HepG2 (cell line): ENCODE measurements around the gene NCBP1. TPM values are rescaled to one million over a fixed set of nuclear protein-coding genes. Genes with fewer than 3 reads are reported as not detected.

Source experiments
- ATAC-seq: fragments of 200-7000 bp; cut with Tn5 transposase; 3 replicates; pipeline ENCODE4 v1.9.1; 2020; ENCODE audit warnings: mild to moderate bottlenecking, moderate library complexity
- BruUV-seq: library from RNA; stranded (reverse); fragments of 400-500 nt; replicated peaks from 2 replicates; lab custom pipeline; 2021; lab: Mats Ljungman, UMichigan
- CTCF ChIA-PET: fragments of 300-600 bp; formaldehyde crosslinking; extraction: SDS; loops from one replicate; lab custom pipeline; 2021; ENCODE audit warnings: low total read pairs, inconsistent platforms, low intra/inter-chr PET ratio; lab: Yijun Ruan, JAX
- POLR2A ChIA-PET: fragments of 350-600 bp; sonication (Branson Sonifier 250); formaldehyde crosslinking; loops from one replicate; lab custom pipeline; 2020; ENCODE audit warnings: antibody characterized with exemption, inconsistent platforms; lab: Yijun Ruan, JAX
- DNase-seq: peaks from one replicate; pipeline ENCODE4 v3.0.0-alpha.2; 2015; ENCODE audit warnings: low spot score
- FAIRE-seq: peaks from 3 replicates; lab custom pipeline; 2011; peaks lifted over from hg19 to GRCh38; lab: Jason Lieb, UNC
- H2AFZ ChIP-seq: one replicate; pipeline ENCODE4 v1.6.1; 2011; ENCODE audit warnings: low read length, inconsistent platforms
- H3K27ac ChIP-seq: fragments of 300-600 bp; 3 replicates; pipeline ENCODE4 v1.8.0; 2011; ENCODE audit warnings: mixed run types, mild to moderate bottlenecking, mixed read lengths, low read length, inconsistent platforms; ENCODE audit not compliant: insufficient read depth; ENCODE audit errors: extremely low read length
- H3K27me3 ChIP-seq, 2 experiments: fragments of 200-600 bp in 1 of 2; 2 replicates in 1 of 2; 3 replicates in 1 of 2; pipeline versions ENCODE4 v1.6.0 to v1.8.0; 2011; ENCODE audit warnings: low read length in 2 of 2, mild to moderate bottlenecking in 2 of 2, moderate library complexity in 2 of 2, inconsistent platforms in 1 of 2; ENCODE audit not compliant: insufficient read depth in 2 of 2, control insufficient read depth in 1 of 2
- H3K36me3 ChIP-seq, 2 experiments: fragments of 200-600 bp in 1 of 2; replicated peaks in 1 of 2; 2 replicates in 1 of 2; 3 replicates in 1 of 2; pipeline versions ENCODE4 v1.5.1 to v1.8.0; 2011; ENCODE audit warnings: low read length in 2 of 2, inconsistent platforms in 1 of 2; ENCODE audit not compliant: insufficient read depth in 2 of 2, control insufficient read depth in 1 of 2
- H3K4me1 ChIP-seq: 2 replicates; pipeline ENCODE4 v1.5.1; 2012; ENCODE audit warnings: low read length, inconsistent platforms; ENCODE audit not compliant: insufficient read depth
- H3K4me2 ChIP-seq: 2 replicates; pipeline ENCODE4 v1.6.0; 2011; ENCODE audit warnings: low read depth, low read length, inconsistent platforms
- H3K4me3 ChIP-seq, 3 experiments: fragments of 200-600 bp in 1 of 3; sonication (generic), shearing (Covaris generic) in 1 of 3; replicated peaks in 1 of 3; 2 replicates each; pipeline ENCODE4 v1.5.1; 2011 to 2016; ENCODE audit warnings: low read length in 3 of 3, inconsistent platforms in 2 of 3, low read depth in 2 of 3, mild to moderate bottlenecking in 2 of 3, control low read depth in 1 of 3, mixed read lengths in 1 of 3; ENCODE audit not compliant: insufficient read depth in 1 of 3
- H3K79me2 ChIP-seq: one replicate; pipeline ENCODE4 v1.6.1; 2011; ENCODE audit warnings: low read length, inconsistent platforms; ENCODE audit not compliant: insufficient read depth
- H3K9ac ChIP-seq: 2 replicates; pipeline ENCODE4 v1.6.0; 2011; ENCODE audit warnings: mild to moderate bottlenecking, low read depth, low read length, inconsistent platforms; ENCODE audit not compliant: insufficient read depth
- H3K9me3 ChIP-seq: 2 replicates; pipeline ENCODE4 v1.5.1; 2012; ENCODE audit warnings: mild to moderate bottlenecking, low read length
- H4K20me1 ChIP-seq: 2 replicates; pipeline ENCODE4 v1.6.0; 2011; ENCODE audit warnings: inconsistent platforms, mild to moderate bottlenecking, low read length, moderate library complexity; ENCODE audit not compliant: insufficient read depth
- GLI4 ChIP-seq: sonication (generic); formaldehyde crosslinking; IDR thresholded peaks from 2 replicates; pipeline ENCODE4 v1.5.1; 2020; ENCODE audit warnings: missing genetic modification reagents, mild to moderate bottlenecking, moderate library complexity, borderline replicate concordance
- KMT2B ChIP-seq: IDR thresholded peaks from 2 replicates; pipeline ENCODE4 v1.6.1; 2016; ENCODE audit warnings: missing genetic modification reagents, missing compliant biosample characterization
- TEAD3 ChIP-seq: optimal IDR thresholded peaks from 2 replicates; pipeline ENCODE3; 2016; ENCODE audit warnings: borderline replicate concordance
- WGBS: methylation state at CpG from one replicate; pipeline ENCODE4 v1.1.6; 2017; ENCODE audit warnings: low lambda C conversion rate; 5-methylcytosine and 5-hydroxymethylcytosine counted together
- in situ Hi-C: cut with HindIII; loops from 2 replicates; pipeline ENCODE4 v1.10.0; 2017; ENCODE audit warnings: low pct_unique_long_range_greater_than_20kb; ENCODE audit not compliant: extremely low pct_ligation_motif_present
- intact Hi-C: fragments of 100-400 bp; cut with micrococcal nuclease; formaldehyde crosslinking; loops from one replicate; pipeline ENCODE4 v1.10.0; 2022; ENCODE audit not compliant: unreplicated experiment
- polyA plus RNA-seq, 8 experiments: library from polyadenylated mRNA; depleted of rRNA in 3 of 8; stranded (reverse) in 7 of 8; unstranded in 1 of 8; fragments of >200 nt; fragmentation: Illumina TruSeq in 4 of 8; extraction: Trizol in 4 of 8; gene quantifications; 2 replicates each; pipeline versions ENCODE4 v1.2.1 to v1.2.3, GENCODE V29; 2011 to 2016; ENCODE audit warnings: low read depth in 4 of 8, missing spikeins in 1 of 8, mixed read lengths in 1 of 8; ENCODE audit not compliant: insufficient read depth in 1 of 8
- total RNA-seq, 5 experiments: library from RNA; depleted of rRNA; stranded (reverse); fragments of >200 nt; fragmentation: Illumina TruSeq; extraction: Trizol; gene quantifications; 2 replicates each; pipeline ENCODE4 v1.2.3, GENCODE V29; 2016; ENCODE audit warnings: low read depth in 1 of 5
- TF ChIP-seq, protein P1 (sequence below): conservative IDR thresholded peaks from 2 replicates; pipeline ENCODE4 v1.6.1; 2018; ENCODE audit warnings: missing genetic modification reagents
- TF ChIP-seq, protein P2 (sequence below): sonication (generic); formaldehyde crosslinking; IDR thresholded peaks from 2 replicates; pipeline ENCODE4 v1.4.0; 2020; ENCODE audit warnings: missing genetic modification reagents

The NCBP1 gene
- total and polyA plus RNA-seq, 2 of the 13 experiments (the other 11 are each of a cell fraction or from before 2014, with no cell fraction given) = 13.3 to 40.2 TPM

DNA sequence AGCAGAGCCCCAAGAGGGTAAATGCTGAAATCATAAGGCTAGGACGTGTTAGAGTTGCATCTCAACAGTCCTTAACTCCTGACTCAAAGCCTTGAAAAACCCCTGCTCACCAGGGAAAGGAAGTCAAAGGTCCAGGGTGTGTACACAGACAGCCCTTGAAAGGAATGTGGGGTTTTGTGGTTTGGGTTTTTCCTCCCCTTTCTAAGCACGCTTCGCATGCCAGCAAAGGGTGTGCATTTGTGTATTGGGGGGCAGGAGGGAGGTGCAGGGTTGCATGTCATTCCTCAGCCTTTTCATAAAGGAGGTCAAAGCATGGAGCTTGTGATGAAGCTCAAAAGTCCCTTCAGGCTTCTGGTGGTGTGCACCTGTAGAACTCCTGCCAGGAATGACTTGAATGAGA lies 80.8 kb downstream of the NCBP1 start:
- no peak overlapping the region for H2AFZ ChIP-seq
- BruUV-seq = no TSS peak
- H3K4me3 ChIP-seq = no peak overlapping the region
- in situ Hi-C loops (loop anchor here (5.0 kb wide), 1 partner anchor 178 kb away; no protein-coding TSS in a partner anchor), intact Hi-C loops (no loop called here)
- H3K36me3 ChIP-seq = no peaks in the 10 kb centered on the region
- ATAC-seq (no peak), DNase-seq (peak; percentile 18), FAIRE-seq (no peak)
- CTCF ChIA-PET = no interaction called here
- 0% methylated on average over 3 of the region's 3 CpGs for WGBS
- POLR2A ChIA-PET = no interaction called here
- H3K4me2 ChIP-seq = no peak overlapping the region
- no peaks in the 10 kb centered on the region for H3K79me2 ChIP-seq
- TF ChIP-seq, protein P1, sequence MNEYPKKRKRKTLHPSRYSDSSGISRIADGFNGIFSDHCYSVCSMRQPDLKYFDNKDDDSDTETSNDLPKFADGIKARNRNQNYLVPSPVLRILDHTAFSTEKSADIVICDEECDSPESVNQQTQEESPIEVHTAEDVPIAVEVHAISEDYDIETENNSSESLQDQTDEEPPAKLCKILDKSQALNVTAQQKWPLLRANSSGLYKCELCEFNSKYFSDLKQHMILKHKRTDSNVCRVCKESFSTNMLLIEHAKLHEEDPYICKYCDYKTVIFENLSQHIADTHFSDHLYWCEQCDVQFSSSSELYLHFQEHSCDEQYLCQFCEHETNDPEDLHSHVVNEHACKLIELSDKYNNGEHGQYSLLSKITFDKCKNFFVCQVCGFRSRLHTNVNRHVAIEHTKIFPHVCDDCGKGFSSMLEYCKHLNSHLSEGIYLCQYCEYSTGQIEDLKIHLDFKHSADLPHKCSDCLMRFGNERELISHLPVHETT (CRISPR knock-in tag) = no peak
- no peak for TF ChIP-seq GLI4 (CRISPR knock-in tag)
- no peak for TF ChIP-seq KMT2B (CRISPR knock-in tag)
- peak; percentile 20 for TF ChIP-seq TEAD3 (CRISPR knock-in tag)
- TF ChIP-seq, protein P2, sequence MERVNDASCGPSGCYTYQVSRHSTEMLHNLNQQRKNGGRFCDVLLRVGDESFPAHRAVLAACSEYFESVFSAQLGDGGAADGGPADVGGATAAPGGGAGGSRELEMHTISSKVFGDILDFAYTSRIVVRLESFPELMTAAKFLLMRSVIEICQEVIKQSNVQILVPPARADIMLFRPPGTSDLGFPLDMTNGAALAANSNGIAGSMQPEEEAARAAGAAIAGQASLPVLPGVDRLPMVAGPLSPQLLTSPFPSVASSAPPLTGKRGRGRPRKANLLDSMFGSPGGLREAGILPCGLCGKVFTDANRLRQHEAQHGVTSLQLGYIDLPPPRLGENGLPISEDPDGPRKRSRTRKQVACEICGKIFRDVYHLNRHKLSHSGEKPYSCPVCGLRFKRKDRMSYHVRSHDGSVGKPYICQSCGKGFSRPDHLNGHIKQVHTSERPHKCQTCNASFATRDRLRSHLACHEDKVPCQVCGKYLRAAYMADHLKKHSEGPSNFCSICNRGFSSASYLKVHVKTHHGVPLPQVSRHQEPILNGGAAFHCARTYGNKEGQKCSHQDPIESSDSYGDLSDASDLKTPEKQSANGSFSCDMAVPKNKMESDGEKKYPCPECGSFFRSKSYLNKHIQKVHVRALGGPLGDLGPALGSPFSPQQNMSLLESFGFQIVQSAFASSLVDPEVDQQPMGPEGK (CRISPR knock-in tag) = peak; percentile 29; the same call in 1 of the 2 replicates
- H3K9me3 ChIP-seq = no peaks in the 10 kb centered on the region
- H3K4me1 ChIP-seq = peaks cover 12% of the 10 kb centered on the region
- H3K27ac ChIP-seq = no peak overlapping the region
- no peaks in the 10 kb centered on the region for H3K27me3 ChIP-seq
- no peak overlapping the region for H3K9ac ChIP-seq
- H4K20me1 ChIP-seq = no peaks in the 10 kb centered on the region
